OCI-LY1 (cell line): ENCODE data around the gene KLK2.

ENCODE experiments used
- CTCF ChIP-seq: fragments of 200-600 bp; sonication (generic), shearing (Covaris generic); IDR thresholded peaks from 2 replicates; pipeline ENCODE4 v1.5.1; 2017; ENCODE audit warnings: mild to moderate bottlenecking, antibody characterized with exemption, low read length, moderate library complexity, mixed read lengths
- EZH2 ChIP-seq: fragments of 200-600 bp; sonication (generic), shearing (Covaris generic); IDR thresholded peaks from 2 replicates; pipeline ENCODE4 v1.8.0; 2017; ENCODE audit warnings: borderline replicate concordance, mixed run types, mild to moderate bottlenecking, antibody characterized with exemption, low read length, moderate library complexity, mixed read lengths

GRCh38 chr19:50850738-50851137 is 22.5 kb upstream of the KLK2 start:
- no peak for TF ChIP-seq CTCF
- no peak for TF ChIP-seq EZH2
